OCI-LY1 (cell line): ENCODE measurements around the gene ZNRF1.

Source experiments
- H2AFZ ChIP-seq: fragments of 200-600 bp; sonication (generic), shearing (Covaris generic); 2 replicates; pipeline ENCODE4 v1.6.0; 2014; ENCODE audit warnings: antibody characterized with exemption, mild to moderate bottlenecking, low read length
- H3F3A ChIP-seq: fragments of 200-600 bp; sonication (generic), shearing (Covaris generic); 2 replicates; pipeline ENCODE4 v1.6.0; 2014; ENCODE audit warnings: mild to moderate bottlenecking, antibody characterized with exemption, low read length, moderate library complexity; ENCODE audit not compliant: insufficient read depth
- H3K27ac ChIP-seq: fragments of 200-600 bp; sonication (generic); 2 replicates; pipeline ENCODE4 v1.5.1; 2014; ENCODE audit warnings: low read length, mixed run types, mild to moderate bottlenecking, low read depth; ENCODE audit not compliant: poor library complexity, severe bottlenecking
- H3K27me3 ChIP-seq: fragments of 200-600 bp; sonication (generic); 2 replicates; pipeline ENCODE4 v1.6.0; 2014; ENCODE audit warnings: antibody characterized with exemption, mild to moderate bottlenecking, low read length, moderate library complexity; ENCODE audit not compliant: insufficient read depth
- H3K36me3 ChIP-seq: fragments of 200-600 bp; sonication (generic); 2 replicates; pipeline ENCODE4 v1.6.1; 2014; ENCODE audit warnings: mild to moderate bottlenecking, antibody characterized with exemption, low read length, moderate library complexity, mixed read lengths; ENCODE audit not compliant: insufficient read depth
- H3K4me1 ChIP-seq: fragments of 200-600 bp; sonication (generic); 2 replicates; pipeline ENCODE4 v1.5.1; 2014; ENCODE audit warnings: mild to moderate bottlenecking, low read length, moderate library complexity; ENCODE audit not compliant: insufficient read depth, severe bottlenecking
- H3K4me2 ChIP-seq: fragments of 200-600 bp; sonication (generic), shearing (Covaris generic); 2 replicates; pipeline ENCODE4 v1.6.1; 2014; ENCODE audit warnings: low read length
- H3K4me3 ChIP-seq: fragments of 200-600 bp; sonication (generic); 2 replicates; pipeline ENCODE4 v1.5.1; 2014; ENCODE audit warnings: low read length, low read depth, mild to moderate bottlenecking, mixed read lengths; ENCODE audit not compliant: poor library complexity, severe bottlenecking
- H3K79me2 ChIP-seq: fragments of 200-600 bp; shearing (Covaris generic); 2 replicates; pipeline ENCODE4 v1.6.1; 2016; ENCODE audit warnings: mixed run types, low read length, mixed read lengths; ENCODE audit not compliant: insufficient read depth
- H3K9ac ChIP-seq: fragments of 200-600 bp; sonication (generic), shearing (Covaris generic); 2 replicates; pipeline ENCODE4 v1.6.1; 2014; ENCODE audit warnings: mild to moderate bottlenecking, low read length, mixed read lengths
- H3K9me2 ChIP-seq: fragments of 200-600 bp; sonication (generic), shearing (Covaris generic); 2 replicates; pipeline ENCODE4 v1.6.1; 2014; ENCODE audit warnings: low read depth, mild to moderate bottlenecking, low read length, mixed read lengths
- H3K9me3 ChIP-seq: fragments of 200-600 bp; shearing (Covaris generic); 2 replicates; pipeline ENCODE4 v1.6.1; 2014; ENCODE audit warnings: low read length, mixed read lengths
- H4K20me1 ChIP-seq: fragments of 200-600 bp; sonication (generic), shearing (Covaris generic); 2 replicates; pipeline ENCODE4 v1.6.0; 2016; ENCODE audit warnings: mild to moderate bottlenecking, low read length; ENCODE audit not compliant: insufficient read depth
- CTCF ChIP-seq: fragments of 200-600 bp; sonication (generic), shearing (Covaris generic); IDR thresholded peaks from 2 replicates; pipeline ENCODE4 v1.5.1; 2017; ENCODE audit warnings: mild to moderate bottlenecking, antibody characterized with exemption, low read length, moderate library complexity, mixed read lengths
- EZH2 ChIP-seq: fragments of 200-600 bp; sonication (generic), shearing (Covaris generic); IDR thresholded peaks from 2 replicates; pipeline ENCODE4 v1.8.0; 2017; ENCODE audit warnings: borderline replicate concordance, mixed run types, mild to moderate bottlenecking, antibody characterized with exemption, low read length, moderate library complexity, mixed read lengths

ZNRF1 gene

DNA sequence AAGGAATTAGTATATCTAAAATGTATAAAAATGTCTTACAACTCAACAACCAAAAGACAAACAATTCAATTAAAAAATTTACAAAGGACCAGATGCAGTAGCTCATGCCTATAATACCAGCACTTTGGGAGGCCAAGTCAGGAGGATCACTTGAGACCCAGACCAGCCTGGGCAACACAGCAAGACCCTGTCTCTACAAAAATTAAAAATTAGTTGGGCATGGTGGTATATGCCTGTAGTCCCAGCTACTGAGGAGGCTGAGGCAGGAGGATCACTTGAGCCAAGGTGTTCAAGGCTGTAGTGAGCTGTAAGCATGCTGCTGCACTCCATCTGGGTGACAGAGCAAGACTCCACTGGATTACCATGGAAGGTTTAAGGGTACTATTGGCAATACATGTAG, 33.8 kb downstream of the ZNRF1 start:
- no peaks in the 10 kb centered on the region for H3K9me3 ChIP-seq
- no peaks in the 10 kb centered on the region for H3K9me2 ChIP-seq
- H4K20me1 ChIP-seq = no peaks in the 10 kb centered on the region
- no peaks in the 10 kb centered on the region for H3K27me3 ChIP-seq
- H3K4me3 ChIP-seq = no peak overlapping the region
- H3K79me2 ChIP-seq = no peaks in the 10 kb centered on the region
- no peaks in the 10 kb centered on the region for H3F3A ChIP-seq
- no peaks in the 10 kb centered on the region for H3K4me1 ChIP-seq
- H3K4me2 ChIP-seq = no peak overlapping the region
- H2AFZ ChIP-seq = no peak overlapping the region
- no peak overlapping the region for H3K27ac ChIP-seq
- no peak for TF ChIP-seq EZH2
- TF ChIP-seq CTCF = no peak
- no peaks in the 10 kb centered on the region for H3K36me3 ChIP-seq
- no peak overlapping the region for H3K9ac ChIP-seq

GRCh38 chr16:75035410-75035968, 36.7 kb downstream of the ZNRF1 start:
- Histone ChIP-seq H3K4me1 (no peaks in the 10 kb centered on the region), H3K4me3 (no peak overlapping the region), H3K27me3 (no peaks in the 10 kb centered on the region), H3K79me2 (no peaks in the 10 kb centered on the region), H2AFZ (no peak overlapping the region), H3K9ac (no peak overlapping the region), H3K9me3 (no peaks in the 10 kb centered on the region), H3K9me2 (no peaks in the 10 kb centered on the region), H3K36me3 (no peaks in the 10 kb centered on the region; the same call in 1 of the 2 replicates), H3F3A (no peaks in the 10 kb centered on the region), H3K4me2 (no peak overlapping the region), H3K27ac (no peak overlapping the region), H4K20me1 (no peaks in the 10 kb centered on the region)
- TF ChIP-seq CTCF (no peak), EZH2 (no peak)

- Histone ChIP-seq H4K20me1 (no peaks in the 10 kb centered on the region), H3F3A (no peaks in the 10 kb centered on the region), H3K9me3 (no peaks in the 10 kb centered on the region), H3K27me3 (no peaks in the 10 kb centered on the region), H3K4me2 (no peak overlapping the region), H3K27ac (no peak overlapping the region), H3K79me2 (no peaks in the 10 kb centered on the region), H3K9ac (no peak overlapping the region), H2AFZ (no peak overlapping the region), H3K36me3 (no peaks in the 10 kb centered on the region; the same call in 1 of the 2 replicates), H3K9me2 (no peaks in the 10 kb centered on the region), H3K4me3 (no peak overlapping the region), H3K4me1 (no peaks in the 10 kb centered on the region)
- TF ChIP-seq CTCF (no peak), EZH2 (no peak)
Measured at GRCh38 chr16:75038036-75038858, 39.4 kb downstream of the ZNRF1 start.
